GM15510 (cell line): ENCODE results near the gene MACROD1.

ENCODE experiments used
- POLR2A ChIP-seq: IDR thresholded peaks from 3 replicates; pipeline ENCODE4 v1.6.1; 2011; ENCODE audit warnings: borderline replicate concordance; ENCODE audit not compliant: insufficient read length; ENCODE audit errors: extremely low read depth

The MACROD1 gene

GRCh38 chr11:64009710-64010109, 156.2 kb downstream of the MACROD1 start:
- TF ChIP-seq POLR2A: no peak

DNA sequence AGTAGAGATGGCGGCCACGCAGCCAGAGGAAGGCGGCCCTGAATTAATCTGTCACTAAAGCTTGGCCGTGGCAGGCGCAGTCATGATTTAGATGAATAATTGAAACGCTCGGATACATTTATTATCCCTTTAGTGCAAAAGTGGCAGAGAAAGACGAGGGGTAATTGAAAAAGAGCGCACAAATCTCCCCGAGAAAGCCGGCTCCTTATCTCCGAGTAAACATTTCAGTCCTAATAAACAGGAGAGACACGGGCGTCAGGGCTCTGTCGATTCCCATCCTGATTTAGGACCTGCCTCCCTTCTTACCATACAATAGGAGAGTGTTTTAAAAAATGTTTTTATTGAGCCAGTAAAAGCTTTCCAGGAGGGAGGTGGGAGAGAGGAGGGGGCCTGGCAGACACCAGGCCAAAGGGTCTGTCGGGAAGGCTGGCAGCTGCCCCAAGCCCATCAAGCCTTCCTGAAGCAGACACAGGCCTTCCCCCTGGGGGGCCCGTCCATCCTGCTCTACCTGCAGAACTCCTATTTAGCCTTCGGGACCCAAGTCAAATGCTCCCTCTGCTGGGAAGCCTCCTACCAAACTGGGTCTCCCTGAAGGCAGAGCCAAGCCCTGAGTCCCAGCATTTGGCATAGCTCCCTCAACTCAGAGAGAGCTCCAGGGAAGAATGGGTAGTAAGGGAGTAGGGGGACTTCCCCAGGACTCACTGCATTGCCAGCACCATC, 156.8 kb downstream of the MACROD1 start:
- no peak for TF ChIP-seq POLR2A

GRCh38 chr11:64008283-64008913, 157.5 kb downstream of the MACROD1 start:
- no peak for TF ChIP-seq POLR2A

- TF ChIP-seq POLR2A: no peak
These were observed 158.2 kb downstream of the MACROD1 start for GRCh38 chr11:64007629-64008282.

- TF ChIP-seq POLR2A: no peak
These were observed 158.7 kb downstream of the MACROD1 start for GRCh38 chr11:64007160-64007628.

GRCh38 chr11:64006398-64006797, 159.5 kb downstream of the MACROD1 start:
- TF ChIP-seq POLR2A: no peak

DNA sequence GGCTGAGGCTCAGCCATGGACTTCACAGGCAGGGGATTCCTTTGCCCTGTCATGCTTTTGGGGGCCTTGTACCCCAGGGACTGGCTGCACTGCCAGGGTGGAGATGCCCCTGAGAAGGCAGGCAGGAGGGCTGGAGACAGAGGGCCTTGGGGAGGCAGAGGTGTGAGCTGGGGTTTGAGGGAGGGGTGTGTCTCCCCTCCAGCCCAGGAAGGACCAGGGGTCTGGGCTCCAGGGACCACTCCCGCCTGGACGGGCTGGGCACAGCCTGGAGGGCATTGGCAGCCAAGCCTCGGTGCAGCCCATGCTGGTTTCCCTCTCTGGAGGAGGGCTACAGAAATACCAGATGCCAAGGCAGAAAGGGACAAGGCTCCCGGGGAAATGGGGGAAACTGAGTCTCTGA, 160.2 kb downstream of the MACROD1 start:
- no peak for TF ChIP-seq POLR2A

GRCh38 chr11:64004590-64004984, 161.3 kb downstream of the MACROD1 start:
- no peak for TF ChIP-seq POLR2A

DNA sequence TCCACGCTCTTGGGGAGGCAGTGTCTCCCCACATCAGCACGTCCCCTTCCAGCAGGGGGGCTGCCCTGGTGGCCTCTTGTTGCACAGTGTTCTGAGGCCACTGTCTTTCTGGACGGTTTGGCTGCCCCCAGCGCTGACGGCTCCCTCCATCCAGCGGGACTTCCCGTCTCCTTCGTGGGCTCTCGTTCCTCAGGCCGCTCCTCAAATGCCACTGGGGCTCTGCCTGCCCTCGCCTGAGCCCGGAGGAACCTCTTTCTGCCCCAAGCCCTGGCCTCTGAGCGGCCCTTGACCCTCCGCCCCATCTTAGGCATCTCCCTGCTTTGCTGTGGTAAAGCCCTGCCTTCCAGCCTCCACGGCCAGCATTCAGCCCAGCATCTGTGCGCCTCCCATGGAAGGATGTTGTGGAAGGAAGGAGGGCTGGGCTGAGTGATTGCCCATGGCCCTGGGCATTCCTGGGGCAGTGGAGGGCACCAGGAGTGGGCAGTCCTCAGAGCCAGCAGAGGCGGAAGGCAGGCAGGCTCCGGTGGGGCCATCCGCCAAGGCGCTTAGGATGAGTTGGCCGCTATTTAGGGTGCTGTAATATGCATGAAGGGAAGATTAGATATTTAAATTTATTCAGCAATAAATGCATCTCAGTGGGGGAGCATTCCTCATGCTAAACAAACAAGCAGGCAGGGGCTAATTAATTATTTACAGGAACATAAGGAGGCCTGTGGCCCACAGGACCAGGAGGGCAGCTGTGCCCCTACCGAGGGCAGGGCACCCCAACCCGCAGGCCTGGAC, 161.9 kb downstream of the MACROD1 start:
- no peak for TF ChIP-seq POLR2A

DNA sequence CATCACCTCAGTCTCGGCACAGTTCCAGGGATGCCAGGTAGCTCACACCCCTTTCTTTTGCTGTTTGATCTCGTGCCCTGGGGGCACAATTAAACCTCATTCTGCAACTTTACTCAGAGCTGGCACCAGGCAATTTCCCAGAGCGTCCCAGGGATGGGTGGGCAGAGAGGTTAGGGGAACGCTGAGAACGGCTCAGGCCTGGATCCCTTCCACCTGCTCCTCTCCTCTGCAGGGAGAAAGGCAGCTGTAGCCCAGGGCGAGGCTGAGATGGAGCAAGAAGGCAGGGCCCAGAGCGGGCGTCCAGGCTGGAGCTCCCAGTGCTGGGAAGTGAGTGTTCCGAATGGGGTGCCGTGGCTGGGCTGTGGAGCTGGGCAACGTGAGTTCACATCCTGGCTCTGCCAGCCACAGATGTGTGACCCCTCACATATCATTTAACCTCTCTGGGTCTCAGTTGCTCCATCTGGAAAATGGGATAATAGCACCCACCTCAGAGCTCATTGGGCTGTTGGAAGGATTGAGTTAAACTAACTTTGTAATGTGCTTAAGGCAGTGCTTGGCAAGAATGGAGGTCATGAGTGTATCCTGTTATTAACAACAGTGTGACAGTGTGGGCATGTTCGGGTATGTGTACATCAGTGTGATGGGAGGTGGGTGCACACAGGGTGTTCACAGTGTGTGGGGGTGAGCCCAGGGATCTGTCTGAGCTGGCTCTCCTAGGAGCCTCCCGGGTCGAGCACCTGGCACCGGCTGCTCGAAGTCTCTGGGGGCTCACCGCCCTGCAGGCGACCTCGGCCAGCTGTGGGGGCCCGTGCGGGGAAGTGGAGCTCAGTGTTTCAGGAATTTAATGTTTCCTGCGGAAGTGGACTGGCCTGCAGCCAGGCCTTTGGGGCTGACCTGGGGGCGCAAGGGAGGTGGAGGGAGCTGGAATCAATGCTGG, 164.2 kb downstream of the MACROD1 start:
- no peak for TF ChIP-seq POLR2A

DNA sequence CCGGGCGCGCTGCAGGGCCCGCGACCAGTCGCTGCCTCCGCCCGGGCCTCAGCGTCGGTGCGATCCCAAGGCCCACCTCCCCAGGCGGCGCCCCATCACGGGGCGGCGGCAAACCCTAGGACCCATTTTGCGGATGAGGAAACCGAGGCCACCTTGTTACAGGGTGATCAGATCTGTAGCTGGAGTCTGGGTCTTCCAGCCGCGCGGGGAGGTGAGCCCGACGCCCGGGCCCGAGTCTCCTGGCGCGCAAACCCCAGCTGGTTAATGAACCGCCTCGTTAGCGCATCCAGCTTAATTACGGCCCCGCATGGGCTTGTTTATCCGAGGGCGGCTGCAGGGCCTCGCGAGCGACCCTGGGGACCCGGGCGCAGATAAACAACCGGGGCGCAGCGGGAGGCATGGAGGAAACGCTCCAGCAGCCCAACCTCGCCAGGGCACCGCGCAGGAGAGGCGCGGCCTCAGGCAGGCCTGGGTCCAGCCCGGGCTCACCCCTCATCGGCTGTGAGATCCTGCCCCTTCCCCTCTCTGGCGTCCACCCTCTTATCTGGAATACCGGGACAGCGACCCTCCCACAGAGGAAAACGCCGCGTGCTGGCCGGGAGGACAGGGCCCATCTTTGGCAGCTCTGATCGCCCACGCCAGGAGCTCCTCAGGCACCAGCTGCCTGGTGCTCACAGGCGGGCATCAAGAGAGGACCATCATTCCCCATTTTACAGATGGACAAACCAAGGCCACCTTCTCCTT, 165.0 kb downstream of the MACROD1 start:
- TF ChIP-seq POLR2A: no peak

DNA sequence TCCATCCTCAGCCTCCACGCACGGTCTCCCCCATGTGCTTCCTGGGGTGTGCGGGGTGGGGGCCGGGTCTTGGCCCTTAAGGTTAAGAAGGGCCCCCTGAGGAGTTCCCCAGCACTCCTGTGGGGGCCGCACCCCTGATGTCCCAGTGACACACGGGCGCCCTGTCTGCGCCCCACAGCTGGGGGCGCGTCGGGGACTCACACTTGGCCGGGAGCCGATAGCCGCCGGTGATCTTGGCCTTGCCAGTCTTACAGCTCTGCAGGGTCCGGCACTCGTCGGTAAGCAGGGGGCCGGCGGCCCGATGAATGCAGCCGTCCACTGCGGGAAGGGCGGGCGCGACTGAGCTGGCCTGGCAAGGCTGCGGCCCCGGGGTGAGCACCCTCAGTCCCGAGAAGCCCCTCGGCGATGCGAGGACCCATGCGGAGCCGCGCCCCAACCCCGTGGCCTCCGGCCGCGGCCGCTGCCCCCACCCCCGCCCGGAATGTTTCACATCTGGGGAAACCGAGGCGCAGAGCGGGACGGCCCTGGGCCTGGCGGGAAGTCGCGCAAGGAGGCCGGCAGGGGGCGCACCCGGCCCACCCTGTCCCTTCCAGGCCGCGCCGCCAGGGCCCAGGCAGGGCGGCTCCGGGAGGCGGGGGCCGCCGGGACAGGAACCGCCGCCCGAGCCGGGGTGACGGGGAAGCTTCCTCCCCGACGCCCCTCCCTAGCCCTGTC, 165.7 kb downstream of the MACROD1 start:
- TF ChIP-seq POLR2A: no peak
